ENCODE measurements around the gene EIF2AK2.
A peak's percentile ranks its signal among the peaks of the same experiment; 100 is the strongest.
"Not testable (repeated sequence)": the region's sequence is repeated elsewhere in the genome, so short reads cannot be mapped to it uniquely, and the experiment has no call there.

Gene EIF2AK2

GRCh38 chr2:37156857-37157714, at the start of gene EIF2AK2:
TSS of gene EIF2AK2 (minus strand) at chr2:37156980. CDS start at chr2:37147806, 9,174 bp downstream.
- peak; percentile 96 for ATAC-seq
- TF ChIP-seq ARNTL (CRISPR knock-in tag; IDR thresholded peaks at IDR 0.05; ENCODE audit: borderline replicate concordance, low read depth) = no peak
- TF ChIP-seq CSDC2 (CRISPR knock-in tag; IDR thresholded peaks at IDR 0.05) = no peak
- 0 out of 2 replicates have a peak, but pooled peaks have one; percentile 17 for TF ChIP-seq ISL1 (CRISPR knock-in tag; IDR thresholded peaks at IDR 0.05)
- no peak for TF ChIP-seq OSR1 (CRISPR knock-in tag; IDR thresholded peaks at IDR 0.05)
- no peak for TF ChIP-seq PPARA (CRISPR knock-in tag; IDR thresholded peaks at IDR 0.05; ENCODE audit: borderline replicate concordance)
- 0 out of 2 replicates have a peak, but pooled peaks have one; percentile 41 for TF ChIP-seq PATZ1 (CRISPR knock-in tag; IDR thresholded peaks at IDR 0.05; ENCODE audit: borderline replicate concordance)
- TF ChIP-seq ZNF565 (CRISPR knock-in tag; conservative IDR thresholded peaks at IDR 0.05; ENCODE audit: low read depth) = no peak
- TF ChIP-seq SNAI2 (CRISPR knock-in tag; IDR thresholded peaks at IDR 0.05) = 0 out of 2 replicates have a peak, but pooled peaks have one; percentile 37
- no peak for TF ChIP-seq ZNF8 (CRISPR knock-in tag; IDR thresholded peaks at IDR 0.05)
- TF ChIP-seq ZFP3 (CRISPR knock-in tag; IDR thresholded peaks at IDR 0.05) = 0 out of 2 replicates have a peak, but pooled peaks have one; percentile 60
- TF ChIP-seq TOX (CRISPR knock-in tag; IDR thresholded peaks at IDR 0.05; ENCODE audit: borderline replicate concordance) = no peak
- no peak for TF ChIP-seq ESRRG (CRISPR knock-in tag; IDR thresholded peaks at IDR 0.05)
- TF ChIP-seq RARB (CRISPR knock-in tag; IDR thresholded peaks at IDR 0.05) = no peak
- TF ChIP-seq TSHZ2 (CRISPR knock-in tag; IDR thresholded peaks at IDR 0.05) = 0 out of 2 replicates have a peak, but pooled peaks have one; percentile 34
- no peak for TF ChIP-seq CREB5 (CRISPR knock-in tag; IDR thresholded peaks at IDR 0.05; ENCODE audit: low read depth)
- no peak for TF ChIP-seq TCF4 (CRISPR knock-in tag; IDR thresholded peaks at IDR 0.05; ENCODE audit: borderline replicate concordance)
- TF ChIP-seq POU6F1 (CRISPR knock-in tag; IDR thresholded peaks at IDR 0.05; ENCODE audit: borderline replicate concordance, low read depth) = no peak
- TF ChIP-seq GLIS3 (CRISPR knock-in tag; IDR thresholded peaks at IDR 0.05) = no peak
- TF ChIP-seq CSRNP3 (CRISPR knock-in tag; IDR thresholded peaks at IDR 0.05) = no peak

- ATAC-seq = no peak
- TF ChIP-seq ESRRG (CRISPR knock-in tag; IDR thresholded peaks at IDR 0.05) (no peak), CSDC2 (CRISPR knock-in tag; IDR thresholded peaks at IDR 0.05) (no peak), PATZ1 (CRISPR knock-in tag; IDR thresholded peaks at IDR 0.05; ENCODE audit: borderline replicate concordance) (no peak), ZNF8 (CRISPR knock-in tag; IDR thresholded peaks at IDR 0.05) (no peak)
Observed at GRCh38 chr2:37205689-37206341, 49.0 kb upstream of the EIF2AK2 start.

GRCh38 chr2:37205071-37205661, 48.4 kb upstream of the EIF2AK2 start:
- not testable (repeated sequence) for ATAC-seq
